Measurements from ENCODE around the gene CPNE1. TPM values are rescaled to one million over a fixed set of nuclear protein-coding genes. Genes with fewer than 3 reads are reported as not detected.

The CPNE1 gene
- total RNA-seq, 1 experiment from 2014 or later = 155 TPM

DNA sequence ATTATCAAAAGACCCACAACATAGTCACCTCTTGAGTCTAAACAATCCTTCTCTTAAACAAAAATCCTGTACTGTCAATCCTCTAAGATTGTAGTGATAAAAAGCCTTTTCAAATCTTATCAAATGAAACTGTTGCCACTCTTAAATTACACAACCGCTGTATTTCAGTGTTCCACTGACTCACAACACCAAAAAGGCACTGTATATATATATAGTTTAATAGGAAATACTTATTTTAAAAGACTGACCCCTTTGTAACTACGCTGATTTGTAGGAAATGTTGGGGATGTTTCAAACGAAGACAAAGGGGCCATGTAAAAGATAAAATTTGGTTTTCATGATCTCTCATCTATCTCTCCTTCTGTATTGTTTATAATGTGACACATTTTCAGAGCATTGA is 14.1 kb downstream of the CPNE1 start:
- no peak overlapping the region for H3K18ac ChIP-seq (ENCODE audit: insufficient read length, low read depth, low read length)
- 0 out of 7 replicates have a peak overlapping the region, but pooled peaks of 1 of the 3 experiments have one; percentile 47 for H3K27ac Mint-ChIP-seq
- H4K20me1 ChIP-seq (ENCODE audit: control insufficient read depth, insufficient read depth, insufficient read length) = peaks cover 4% of the 10 kb centered on the region
- H3K9me3 ChIP-seq (ENCODE audit: control insufficient read depth, low read depth, low read length) = no peaks in the 10 kb centered on the region
- H3K23me2 ChIP-seq (ENCODE audit: insufficient read length, low read depth, low read length, poor library complexity, severe bottlenecking) = no peaks in the 10 kb centered on the region
- no peak overlapping the region for H3K4ac ChIP-seq (ENCODE audit: low read depth, low read length)
- no peak overlapping the region for H2AK5ac ChIP-seq (ENCODE audit: insufficient read length, low read length)
- no peak overlapping the region for H3K27ac ChIP-seq (ENCODE audit: insufficient read length, low read depth, low read length)
- no peak for DNase-seq
- H3K4me1 ChIP-seq (ENCODE audit: insufficient read depth, low read length) = no peaks in the 10 kb centered on the region
- H4K8ac ChIP-seq (replicated peaks; ENCODE audit: insufficient read length, low read depth, low read length) = no peak overlapping the region
- H2BK120ac ChIP-seq (ENCODE audit: low read depth, low read length, poor library complexity, severe bottlenecking) = no peak overlapping the region
- H2BK20ac ChIP-seq (ENCODE audit: low read depth, low read length, poor library complexity, severe bottlenecking) = no peak overlapping the region
- H3K14ac ChIP-seq (ENCODE audit: insufficient read depth, low read length) = no peak overlapping the region
- no peak overlapping the region for H3K4me3 Mint-ChIP-seq
- H3K9ac ChIP-seq (ENCODE audit: extremely low read depth, insufficient read length, low read length) = no peak overlapping the region
- no CpG with 5 or more reads among the region's 3 CpGs for WGBS (ENCODE audit: extremely low coverage, insufficient read length, low lambda C conversion rate)
- H2AFZ ChIP-seq (ENCODE audit: low read length) = no peak overlapping the region
- peaks cover 1 to 28% (median 21%) of the 10 kb centered on the region in 3 experiments; a peak in 6 of 7 replicates for H3K36me3 Mint-ChIP-seq (ENCODE audit: insufficient read depth in 1 of 3, low read depth in 3 of 3)
- H4K91ac ChIP-seq (ENCODE audit: insufficient read length, low read depth, low read length) = no peak overlapping the region
- no peak overlapping the region for H2BK15ac ChIP-seq (ENCODE audit: low read depth, low read length)
- no peak overlapping the region for H3K56ac ChIP-seq (ENCODE audit: insufficient read length, low read depth, low read length)
- H3K4me2 ChIP-seq (ENCODE audit: insufficient read depth, insufficient read length, low read length) = no peak overlapping the region
- H3K9me3 Mint-ChIP-seq = no peaks in the 10 kb centered on the region
- no peak overlapping the region for H2BK5ac ChIP-seq (ENCODE audit: insufficient read length, low read length)
- no peaks in the 10 kb centered on the region for H3K27me3 ChIP-seq (ENCODE audit: insufficient read depth, low read length)
- H3T11ph ChIP-seq (ENCODE audit: low read length) = no peak overlapping the region
- H3K23ac ChIP-seq (ENCODE audit: insufficient read length, low read depth, low read length) = no peak overlapping the region
- H3K27me3 Mint-ChIP-seq (ENCODE audit: low read depth) = no peaks in the 10 kb centered on the region
- peaks cover 47% of the 10 kb centered on the region for H3K79me2 ChIP-seq (ENCODE audit: insufficient read depth, low read length)
- TF ChIP-seq CTCF (conservative IDR thresholded peaks at IDR 0.05) = no peak
- peaks cover 9% of the 10 kb centered on the region for H3K79me1 ChIP-seq (ENCODE audit: insufficient read depth, low read depth, low read length, poor library complexity, severe bottlenecking)
- peaks cover 5% of the 10 kb centered on the region in 2 experiments; a peak in 2 of 4 replicates for H3K4me1 Mint-ChIP-seq
- no peak overlapping the region for H2BK12ac ChIP-seq (ENCODE audit: insufficient read length, low read depth, low read length)
- H4K5ac ChIP-seq (ENCODE audit: insufficient read length, low read depth, low read length) = no peak overlapping the region

All from H9 (cell line).